Stimulated activated naive CD8-positive, alpha-beta T cell treated with anti-CD3 and anti-CD28 coated beads, Interleukin-15, Interleukin-2, amounts not matched to agents 100 U/mL and 50 U/mL, for 24 hours (primary cell): Measurements from ENCODE around the gene LOXL4.

Source experiments
- ATAC-seq: fragments of 150-1000 bp; cut with Tn5 transposase; one replicate; pipeline ENCODE4 v1.10.0; 2021
- DNase-seq: peaks from one replicate; pipeline ENCODE4 v3.0.0; 2021

The LOXL4 gene

GRCh38 chr10:98263088-98263487 is 4.9 kb downstream of the LOXL4 start:
- no peak for ATAC-seq
- no peak for DNase-seq

- peak; percentile 21 for DNase-seq
- peak; percentile 53 for ATAC-seq
Measured at GRCh38 chr10:98262571-98262970, 5.4 kb downstream of the LOXL4 start.

GRCh38 chr10:98261436-98262277 is 6.3 kb downstream of the LOXL4 start:
- DNase-seq = no peak
- ATAC-seq = no peak

- ATAC-seq (no peak), DNase-seq (no peak)
Measured at GRCh38 chr10:98260752-98261151, 7.2 kb downstream of the LOXL4 start.

GRCh38 chr10:98260350-98260749 is 7.6 kb downstream of the LOXL4 start:
- ATAC-seq = no peak
- DNase-seq = no peak

GRCh38 chr10:98259606-98260315 is 8.2 kb downstream of the LOXL4 start:
- no peak for DNase-seq
- no peak for ATAC-seq

GRCh38 chr10:98258683-98259454 is 9.1 kb downstream of the LOXL4 start:
- DNase-seq (no peak), ATAC-seq (no peak)

GRCh38 chr10:98257961-98258360 is 10.0 kb downstream of the LOXL4 start:
- DNase-seq (no peak), ATAC-seq (no peak)

- ATAC-seq = no peak
- DNase-seq = no peak
Measured at GRCh38 chr10:98257198-98257597, 10.8 kb downstream of the LOXL4 start.

GRCh38 chr10:98256692-98257091 is 11.3 kb downstream of the LOXL4 start:
- ATAC-seq (no peak), DNase-seq (no peak)

- DNase-seq = no peak
- no peak for ATAC-seq
Measured at GRCh38 chr10:98255146-98255877, 12.7 kb downstream of the LOXL4 start.

- DNase-seq = no peak
- ATAC-seq = no peak
Measured at GRCh38 chr10:98254234-98254974, 13.6 kb downstream of the LOXL4 start.

- DNase-seq = no peak
- no peak for ATAC-seq
Measured at GRCh38 chr10:98253499-98253898, 14.5 kb downstream of the LOXL4 start.

GRCh38 chr10:98252464-98252863 is 15.5 kb downstream of the LOXL4 start:
- DNase-seq (no peak), ATAC-seq (no peak)

- ATAC-seq = no peak
- DNase-seq = no peak
Measured at GRCh38 chr10:98251399-98251798, 16.6 kb downstream of the LOXL4 start.

GRCh38 chr10:98249134-98249533 is 18.9 kb downstream of the LOXL4 start:
- ATAC-seq (no peak), DNase-seq (no peak)

GRCh38 chr10:98248018-98248417 is 20.0 kb downstream of the LOXL4 start:
- ATAC-seq (no peak), DNase-seq (no peak)

- ATAC-seq (no peak), DNase-seq (no peak)
Measured at GRCh38 chr10:98246911-98247805, 20.8 kb downstream of the LOXL4 start.

- DNase-seq = no peak
- no peak for ATAC-seq
Measured at GRCh38 chr10:98244586-98244985, 23.4 kb downstream of the LOXL4 start.

GRCh38 chr10:98244141-98244540 is 23.9 kb downstream of the LOXL4 start:
- ATAC-seq (no peak), DNase-seq (no peak)
